GM18502 (cell line): ENCODE results near the gene IFNG-AS1.
A peak's percentile ranks its signal among the peaks of the same experiment; 100 is the strongest.

ENCODE experiments used
- ATAC-seq: cut with Tn5 transposase; IDR thresholded peaks from one replicate; pipeline ENCODE4 v1.9.1; 2021; ENCODE audit warnings: mild to moderate bottlenecking; ENCODE audit not compliant: unreplicated experiment, poor library complexity

The IFNG-AS1 gene

DNA sequence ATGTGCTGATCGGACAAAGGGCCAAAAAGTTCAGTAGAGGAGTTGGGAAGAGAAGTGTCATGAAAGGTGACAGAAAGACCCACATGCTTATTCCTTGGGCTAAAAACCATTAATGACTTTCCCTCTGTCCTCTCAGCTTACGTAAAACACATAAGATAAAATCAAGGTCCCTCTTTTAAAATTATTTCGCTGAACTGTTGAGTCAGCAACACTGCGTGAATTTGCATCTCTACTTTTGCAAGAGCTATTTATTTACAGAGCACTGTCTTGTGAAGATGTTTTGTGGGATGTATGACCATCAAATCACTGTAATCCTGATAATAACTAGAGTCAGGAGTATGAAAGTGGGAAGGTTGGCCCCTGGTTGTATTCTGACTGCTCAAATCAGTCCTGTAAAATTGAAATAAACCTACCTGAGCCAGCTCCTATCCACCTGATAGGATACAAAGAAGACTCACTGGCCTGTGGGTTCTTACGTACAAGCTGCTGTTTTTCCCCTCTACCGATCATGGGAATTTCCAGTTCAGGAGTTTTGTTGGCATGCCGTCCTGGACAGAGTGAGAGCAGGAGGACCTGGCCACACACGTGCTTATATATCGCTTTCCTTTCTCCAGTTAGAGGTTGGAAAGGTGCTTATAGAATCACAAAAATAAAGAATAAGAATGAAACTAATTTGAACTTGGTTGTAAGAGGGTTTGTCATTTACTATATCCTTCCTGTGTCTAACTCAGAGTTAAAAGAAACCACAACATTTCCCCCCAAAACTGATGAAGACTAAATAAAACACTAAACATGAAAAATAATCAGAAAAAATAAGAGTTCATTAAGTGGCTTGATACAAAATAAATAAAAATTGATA, 42.9 kb downstream of the IFNG-AS1 start:
- no peak for ATAC-seq

DNA sequence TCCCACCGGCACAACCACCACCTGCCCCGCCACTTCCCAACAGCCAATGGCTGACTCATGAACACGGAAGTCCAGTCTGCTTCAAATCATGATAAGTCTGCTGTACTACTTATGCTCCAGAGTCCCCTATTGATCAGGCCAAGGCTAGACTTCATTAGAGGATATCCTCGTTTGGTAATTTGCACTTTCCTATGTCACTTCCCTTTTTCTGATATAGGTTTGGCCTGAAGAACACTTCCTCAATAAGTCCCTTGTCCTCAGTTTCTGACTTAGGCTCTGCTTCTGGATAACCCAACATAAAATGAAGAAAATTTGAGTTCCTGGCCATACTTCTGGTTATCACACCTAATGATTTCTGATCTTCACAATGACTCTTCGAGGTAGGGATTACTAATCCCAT, 45.3 kb downstream of the IFNG-AS1 start:
- ATAC-seq: no peak

- ATAC-seq: no peak
Observed at GRCh38 chr12:68036642-68037041, 47.4 kb downstream of the IFNG-AS1 start.

GRCh38 chr12:68037616-68038255, 48.5 kb downstream of the IFNG-AS1 start:
- no peak for ATAC-seq

DNA sequence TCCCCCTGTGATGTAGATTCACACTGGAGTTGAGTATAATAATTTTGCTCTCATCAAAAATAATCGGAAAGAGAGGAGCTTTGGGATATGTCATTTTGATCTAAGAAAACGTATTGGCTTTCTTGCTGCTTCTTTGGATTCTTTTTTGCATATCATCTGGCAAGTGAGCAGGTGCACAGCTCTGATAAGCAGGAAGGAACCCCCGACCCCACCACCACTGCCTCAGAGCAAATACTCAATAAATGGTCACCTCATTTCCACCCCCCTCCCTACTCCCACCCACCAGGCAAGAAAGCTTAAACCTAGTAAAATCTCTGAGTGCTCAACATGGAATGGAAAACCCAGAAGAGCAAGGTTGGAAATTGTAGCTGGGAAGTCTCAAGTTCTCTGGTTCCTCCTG, 49.4 kb downstream of the IFNG-AS1 start:
- no peak for ATAC-seq

DNA sequence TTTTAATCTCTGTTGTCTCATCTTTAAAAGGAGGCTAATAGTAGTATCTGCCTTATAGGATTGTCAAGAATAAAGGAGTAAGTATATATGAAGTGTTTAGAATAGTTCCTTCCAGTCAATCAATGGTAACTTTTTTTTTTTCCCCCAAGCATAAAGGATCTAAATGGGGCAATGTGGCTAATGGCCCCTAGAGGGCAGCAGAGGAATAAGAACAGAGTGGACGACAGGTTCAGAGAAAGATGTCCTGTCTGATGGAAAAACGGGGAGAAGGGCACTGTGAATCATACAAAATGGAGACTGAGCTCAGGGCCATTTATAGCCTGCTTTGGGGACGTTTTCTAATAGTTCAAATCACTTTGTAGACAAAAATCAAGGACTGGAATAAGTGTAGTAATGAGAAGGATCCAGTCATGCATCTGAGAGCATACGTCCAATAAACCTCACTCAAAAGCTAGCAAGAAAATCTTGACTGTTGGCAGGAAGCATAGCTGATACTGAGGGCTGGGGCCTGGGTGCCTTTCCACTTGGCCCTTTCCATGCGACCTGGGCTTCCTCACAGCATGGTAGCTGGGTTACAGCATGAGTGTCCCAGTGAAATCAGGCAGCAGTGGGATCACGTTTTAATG, 51.3 kb downstream of the IFNG-AS1 start:
- no peak for ATAC-seq

- peak; percentile 85 for ATAC-seq
Observed at GRCh38 chr12:68042212-68042699, 53.0 kb downstream of the IFNG-AS1 start.

DNA sequence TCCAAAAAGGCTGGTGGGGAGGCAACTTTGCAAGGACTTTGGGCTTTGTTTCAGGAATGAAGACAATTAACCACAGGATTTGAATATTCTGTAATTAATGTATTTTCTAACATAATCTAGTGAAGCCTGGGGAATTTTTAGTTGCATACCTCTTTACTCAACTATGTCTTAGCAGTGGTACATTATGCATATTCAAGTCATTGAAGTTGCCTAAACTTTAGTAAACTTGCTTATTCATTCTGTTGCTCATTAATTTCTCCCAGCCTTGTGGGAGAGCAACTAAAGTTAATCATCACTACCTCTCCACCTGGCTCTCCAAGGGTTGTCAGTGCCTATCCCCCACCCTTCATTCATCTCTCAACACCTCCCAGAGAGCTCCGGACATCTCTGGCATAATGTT, 54.2 kb downstream of the IFNG-AS1 start:
- no peak for ATAC-seq

DNA sequence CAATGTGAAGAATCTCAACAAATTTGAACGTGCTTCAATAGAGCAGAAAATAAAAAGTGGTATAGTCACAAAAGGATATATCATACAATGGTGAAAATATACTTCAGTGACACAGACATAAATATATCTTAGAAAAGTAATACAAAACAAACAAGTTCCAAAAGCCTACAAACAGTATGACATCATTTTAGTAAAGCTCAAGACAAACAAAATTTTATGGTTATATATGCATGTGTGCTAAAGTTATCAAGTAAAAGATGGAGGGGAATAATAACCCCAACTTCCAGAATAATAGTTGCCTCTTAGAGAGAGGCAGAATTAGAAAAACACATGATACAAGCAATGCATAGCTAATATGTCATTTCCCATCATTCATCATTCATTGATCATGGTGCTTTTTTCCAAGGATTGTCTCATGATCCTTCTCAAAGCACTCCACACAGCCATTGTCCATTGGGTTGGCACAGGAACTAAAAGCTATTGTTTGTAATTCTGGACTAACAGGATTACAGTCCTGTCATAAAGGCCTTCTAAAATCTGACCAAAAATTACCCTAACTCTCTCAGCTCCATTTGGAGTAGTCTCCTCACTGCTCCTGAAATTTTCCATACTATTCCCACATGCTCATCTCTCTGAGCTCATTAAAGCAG, 59.5 kb downstream of the IFNG-AS1 start:
- ATAC-seq: no peak

DNA sequence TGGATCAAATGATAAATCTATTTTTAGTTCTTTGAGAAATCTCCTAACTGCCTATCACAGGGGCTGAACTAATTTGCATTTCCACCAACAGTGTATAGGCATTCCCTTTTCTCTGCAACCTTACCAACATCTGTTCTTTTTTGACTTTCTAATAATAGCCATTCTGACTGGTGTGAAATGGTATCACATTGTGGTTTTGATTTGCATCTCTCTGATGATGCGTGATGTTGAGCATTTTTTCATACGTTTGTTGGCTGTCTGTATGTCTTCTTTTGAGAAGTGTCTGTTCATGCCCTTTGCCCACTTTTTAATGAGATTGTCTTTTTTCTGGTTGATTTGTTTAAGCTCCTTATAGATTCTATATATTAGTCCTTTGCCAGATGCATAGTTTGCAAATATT, 67.1 kb downstream of the IFNG-AS1 start:
- ATAC-seq: no peak

- no peak for ATAC-seq
Observed at GRCh38 chr12:68063900-68064590, 74.8 kb downstream of the IFNG-AS1 start.

DNA sequence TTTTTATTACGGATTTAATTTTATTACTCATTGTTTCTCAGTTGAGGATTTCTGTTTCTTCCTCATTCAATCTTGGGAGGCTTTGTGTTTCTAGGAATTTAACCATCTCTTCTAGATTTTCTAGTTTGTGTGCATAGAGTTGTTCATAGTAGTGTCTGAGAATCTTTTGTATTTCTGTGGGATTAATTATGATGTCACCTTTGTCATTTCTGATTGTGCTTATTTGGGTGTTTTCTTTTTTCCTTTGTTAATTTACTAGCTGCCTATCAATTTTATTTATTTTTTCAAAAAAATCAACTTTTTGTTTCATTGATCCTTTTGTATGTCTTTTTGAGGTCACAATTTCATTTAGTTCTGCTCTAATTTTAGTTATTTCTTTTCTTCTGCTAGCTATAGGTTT, 75.9 kb downstream of the IFNG-AS1 start:
- ATAC-seq: no peak

GRCh38 chr12:68065687-68066086, 76.4 kb downstream of the IFNG-AS1 start:
- ATAC-seq: no peak

DNA sequence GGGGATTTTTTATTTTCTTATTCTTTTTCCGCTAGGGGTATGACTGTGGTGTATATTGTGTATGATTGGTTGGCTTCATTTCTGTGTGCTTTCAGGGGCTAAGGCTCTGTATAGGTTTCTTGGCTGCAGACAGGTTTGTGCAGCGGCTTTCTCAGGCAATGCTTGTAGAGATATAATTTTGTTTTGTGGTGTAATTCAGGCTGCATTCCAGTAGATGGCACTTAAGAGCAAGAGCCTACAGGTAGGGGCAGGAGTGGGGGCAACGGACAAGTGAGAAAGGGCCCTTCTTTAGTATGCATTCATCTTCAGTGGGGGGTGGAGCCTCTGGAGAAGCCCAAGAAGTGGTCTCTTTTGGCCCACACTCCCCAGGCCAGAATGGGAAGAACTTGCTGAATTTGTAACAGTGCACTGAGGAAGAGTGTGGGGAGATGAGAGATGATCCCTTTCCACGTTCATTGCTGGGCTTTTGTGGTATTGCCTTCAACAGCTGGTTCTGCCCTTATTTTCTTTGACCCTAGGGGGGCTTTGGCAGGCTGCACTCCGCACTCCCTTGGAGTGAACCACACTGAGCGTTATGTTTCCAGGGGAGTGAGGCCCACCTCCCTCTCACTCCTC, 78.6 kb downstream of the IFNG-AS1 start:
- no peak for ATAC-seq

DNA sequence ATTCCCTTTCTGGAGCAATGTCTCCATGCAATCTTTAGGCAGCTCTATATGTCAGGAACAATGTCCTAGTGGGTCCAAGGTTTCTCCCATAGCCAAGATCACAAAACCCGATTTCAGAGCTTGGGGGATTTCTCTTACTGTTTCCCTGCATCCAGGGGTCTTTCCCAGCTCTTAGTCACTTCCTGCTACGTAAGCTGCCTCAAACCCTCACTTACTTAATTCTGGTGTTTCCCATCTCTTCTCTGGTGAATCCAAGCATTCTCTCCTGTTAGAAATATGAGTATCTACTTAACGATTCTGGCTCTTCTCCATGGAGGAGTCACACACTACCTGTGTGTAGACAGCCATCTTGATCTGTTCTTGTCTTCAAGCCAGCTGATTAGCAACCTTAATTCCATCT, 80.0 kb downstream of the IFNG-AS1 start:
- ATAC-seq: no peak
